CD1c-positive myeloid dendritic cell (primary cell): ENCODE data around the gene NHS.

Experiments used
- DNase-seq: peaks from one replicate; pipeline ENCODE4 v3.0.0-alpha.2; 2016; ENCODE audit errors: extremely low spot score

The NHS gene

GRCh38 chrX:17674601-17675000 lies 299.6 kb downstream of the NHS start:
- DNase-seq: no peak

GRCh38 chrX:17679261-17679660 lies 304.3 kb downstream of the NHS start:
- no peak for DNase-seq

- DNase-seq: no peak
Observed at GRCh38 chrX:17679820-17680219, 304.8 kb downstream of the NHS start.

- DNase-seq: no peak
Observed at GRCh38 chrX:17680732-17681413, 305.9 kb downstream of the NHS start.

GRCh38 chrX:17682259-17682658 lies 307.3 kb downstream of the NHS start:
- no peak for DNase-seq

- no peak for DNase-seq
Observed at GRCh38 chrX:17685026-17685425, 310.0 kb downstream of the NHS start.

GRCh38 chrX:17687648-17688047 lies 312.6 kb downstream of the NHS start:
- no peak for DNase-seq

- DNase-seq: peak; percentile 22
Observed at GRCh38 chrX:17689971-17690409, 315.0 kb downstream of the NHS start.

GRCh38 chrX:17692709-17693346 lies 317.8 kb downstream of the NHS start:
- no peak for DNase-seq

- no peak for DNase-seq
Observed at GRCh38 chrX:17697191-17697590, 322.2 kb downstream of the NHS start.

GRCh38 chrX:17700976-17701375 lies 326.0 kb downstream of the NHS start:
- no peak for DNase-seq

- no peak for DNase-seq
Observed at GRCh38 chrX:17703201-17703600, 328.2 kb downstream of the NHS start.

- no peak for DNase-seq
Observed at GRCh38 chrX:17705211-17705610, 330.2 kb downstream of the NHS start.

GRCh38 chrX:17706676-17707075 lies 331.7 kb downstream of the NHS start:
- no peak for DNase-seq

- DNase-seq: no peak
Observed at GRCh38 chrX:17707731-17708130, 332.7 kb downstream of the NHS start.

- DNase-seq: no peak
Observed at GRCh38 chrX:17710871-17711301, 335.9 kb downstream of the NHS start.

GRCh38 chrX:17713288-17713687 lies 338.3 kb downstream of the NHS start:
- DNase-seq: no peak

- DNase-seq: no peak
Observed at GRCh38 chrX:17718649-17719165, 343.7 kb downstream of the NHS start.

GRCh38 chrX:17719711-17720110 lies 344.7 kb downstream of the NHS start:
- no peak for DNase-seq

- DNase-seq: no peak
Observed at GRCh38 chrX:17721715-17722114, 346.7 kb downstream of the NHS start.

GRCh38 chrX:17725181-17725580 lies 350.2 kb downstream of the NHS start:
- DNase-seq: no peak

- DNase-seq: no peak
Observed at GRCh38 chrX:17732138-17732783, 357.3 kb downstream of the NHS start.

- no peak for DNase-seq
Observed at GRCh38 chrX:17735406-17735805, 360.4 kb downstream of the NHS start.
